Motor neuron (in vitro differentiated cells): ENCODE measurements around the gene GPI. TPM values are rescaled to one million over a fixed set of nuclear protein-coding genes. Genes with fewer than 3 reads are reported as not detected.
"Not testable (repeated sequence)": the region's sequence is repeated elsewhere in the genome, so short reads cannot be mapped to it uniquely, and the experiment has no call there.

Source experiments
- ATAC-seq, 8 experiments: fragments of 200-7000 bp; cut with Tn5 transposase; replicated peaks in 6 of 8; 2 replicates each; pipeline ENCODE4 v1.8.0; 2021; ENCODE audit warnings: mild to moderate bottlenecking in 8 of 8, moderate library complexity in 8 of 8
- H3K27ac ChIP-seq, 2 donors: fragments of 250-450 bp; sonication (Bioruptor Pico); 2 replicates each; pipeline ENCODE4 v1.9.0; 2021; ENCODE audit warnings: antibody characterized with exemption in 2 of 2, mild to moderate bottlenecking in 2 of 2, moderate library complexity in 1 of 2
- H3K4me1 ChIP-seq, 2 donors: fragments of 250-450 bp; sonication (Bioruptor Pico); replicated peaks in 1 of 2; 2 replicates each; pipeline ENCODE4 v1.6.1; 2021; ENCODE audit warnings: antibody characterized with exemption in 2 of 2, mild to moderate bottlenecking in 2 of 2, moderate library complexity in 1 of 2
- H3K4me3 ChIP-seq, 5 donors: fragments of 250-450 bp; sonication (Bioruptor Pico); 2 replicates each; pipeline ENCODE4 v1.9.0; 2021; ENCODE audit warnings: antibody characterized with exemption in 5 of 5, mild to moderate bottlenecking in 5 of 5, moderate library complexity in 4 of 5
- WGBS, 10 experiments: fragments of 450-650 bp; shearing (Covaris generic); methylation state at CpG; one replicate each; pipeline ENCODE4 v1.0.0; 2022; 5-methylcytosine and 5-hydroxymethylcytosine counted together
- in situ Hi-C, 9 experiments: fragments of 400-800 bp; cut with MboI; loops; one replicate each; pipeline ENCODE4 v1.15.0; 2021; ENCODE audit warnings: low sequenced_read_pairs in 9 of 9, low pct_unique_long_range_greater_than_20kb in 2 of 9; ENCODE audit not compliant: unreplicated experiment in 9 of 9
- total RNA-seq, 8 experiments: library from RNA; unstranded; fragments of 300-600 nt; gene quantifications; 2 replicates each; pipeline versions ENCODE4 v1.2.3 to v1.2.4, GENCODE V29; 2022

Gene GPI
- total RNA-seq, 8 experiments from 2014 or later: 124 to 391 (median 200) TPM

DNA sequence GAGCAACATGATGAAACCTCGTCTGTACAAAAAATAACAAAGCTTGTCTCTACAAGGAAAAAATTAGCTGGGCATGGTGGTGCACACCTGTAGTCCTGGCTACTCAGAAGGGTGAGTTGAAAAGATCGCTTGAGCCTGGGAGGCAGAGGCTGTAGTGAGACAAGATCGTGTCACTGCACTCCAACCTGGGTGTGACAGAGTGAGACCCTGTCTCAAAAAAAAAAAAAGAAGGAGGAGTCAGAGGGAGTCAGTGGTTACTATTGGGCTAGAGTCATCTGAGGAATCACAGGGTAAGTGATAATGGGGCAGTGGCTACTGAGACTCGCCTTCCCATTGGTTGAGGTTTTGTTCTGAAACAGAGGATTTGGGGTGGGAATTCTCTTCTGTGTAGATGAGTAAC, 1.9 kb upstream of the GPI start:
- Histone ChIP-seq H3K27ac (no peak overlapping the region), H3K4me1 (peaks cover 20 to 27% of the 10 kb centered on the region in 2 donors), H3K4me3 (no peak overlapping the region)
- in situ Hi-C loops: no loop called here
- no peak for ATAC-seq
- WGBS, 10 experiments: 24 to 100% (median 63%) methylated on average over 1 to 4 of the region's 4 CpGs; no CpG with 5 or more reads in 3 of the 10 experiments

DNA sequence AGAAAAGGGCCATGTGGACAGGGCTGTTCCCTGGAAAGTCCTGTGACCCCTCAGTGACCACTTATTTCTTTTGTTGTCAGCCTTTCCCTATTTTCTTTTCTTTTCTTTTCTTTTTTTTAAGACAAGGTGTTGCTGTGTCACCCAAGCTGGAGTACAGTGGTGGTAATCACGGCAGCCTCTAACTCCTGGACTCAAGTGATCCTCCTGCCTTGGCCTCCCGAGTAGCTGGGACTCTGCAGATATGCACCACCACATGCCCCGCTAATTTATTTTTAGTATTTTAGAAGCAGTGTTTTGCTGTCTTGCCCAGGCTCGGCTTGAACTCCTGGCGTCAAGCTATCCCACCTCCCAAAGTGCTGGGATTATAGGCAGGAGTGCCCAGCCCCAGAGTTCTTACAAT, 1.1 kb upstream of the GPI start:
- Histone ChIP-seq H3K4me1 (peaks cover 17 to 20% of the 10 kb centered on the region in 2 donors), H3K4me3 (no peak overlapping the region), H3K27ac (no peak overlapping the region)
- WGBS, 10 experiments: 78 to 100% (median 85%) methylated on average over 1 to 4 of the region's 5 CpGs
- no peak for ATAC-seq
- in situ Hi-C loops: no loop called here

DNA sequence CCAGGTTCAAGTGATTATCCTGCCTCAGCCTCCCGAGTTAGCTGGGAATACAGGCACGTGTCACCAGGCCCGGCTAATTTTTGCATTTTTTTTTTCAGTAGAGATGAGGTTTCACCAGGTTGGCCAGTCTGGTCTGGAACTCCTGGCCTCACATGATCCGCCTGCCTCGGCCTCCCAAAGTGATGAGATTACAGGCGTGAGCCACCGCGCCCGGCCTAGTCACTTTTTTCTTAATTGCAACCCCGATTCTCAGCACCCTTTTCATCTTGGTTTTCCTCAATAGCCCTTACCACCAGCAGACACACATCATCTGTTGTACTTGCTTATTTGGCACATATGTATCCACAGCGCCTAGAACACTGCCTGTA, 550 bp upstream of the GPI start:
- in situ Hi-C loops: no loop called here
- H3K27ac ChIP-seq: peak overlapping the region; percentile 53 to 74
- no peak for ATAC-seq
- H3K4me1 ChIP-seq: peaks cover 16 to 20% of the 10 kb centered on the region in 2 donors
- peak overlapping the region; percentile 54 to 93 (median 61) for H3K4me3 ChIP-seq
- WGBS, 10 experiments: 20 to 100% (median 86%) methylated on average over 1 to 8 of the region's 11 CpGs; no CpG with 5 or more reads in 3 of the 10 experiments

DNA sequence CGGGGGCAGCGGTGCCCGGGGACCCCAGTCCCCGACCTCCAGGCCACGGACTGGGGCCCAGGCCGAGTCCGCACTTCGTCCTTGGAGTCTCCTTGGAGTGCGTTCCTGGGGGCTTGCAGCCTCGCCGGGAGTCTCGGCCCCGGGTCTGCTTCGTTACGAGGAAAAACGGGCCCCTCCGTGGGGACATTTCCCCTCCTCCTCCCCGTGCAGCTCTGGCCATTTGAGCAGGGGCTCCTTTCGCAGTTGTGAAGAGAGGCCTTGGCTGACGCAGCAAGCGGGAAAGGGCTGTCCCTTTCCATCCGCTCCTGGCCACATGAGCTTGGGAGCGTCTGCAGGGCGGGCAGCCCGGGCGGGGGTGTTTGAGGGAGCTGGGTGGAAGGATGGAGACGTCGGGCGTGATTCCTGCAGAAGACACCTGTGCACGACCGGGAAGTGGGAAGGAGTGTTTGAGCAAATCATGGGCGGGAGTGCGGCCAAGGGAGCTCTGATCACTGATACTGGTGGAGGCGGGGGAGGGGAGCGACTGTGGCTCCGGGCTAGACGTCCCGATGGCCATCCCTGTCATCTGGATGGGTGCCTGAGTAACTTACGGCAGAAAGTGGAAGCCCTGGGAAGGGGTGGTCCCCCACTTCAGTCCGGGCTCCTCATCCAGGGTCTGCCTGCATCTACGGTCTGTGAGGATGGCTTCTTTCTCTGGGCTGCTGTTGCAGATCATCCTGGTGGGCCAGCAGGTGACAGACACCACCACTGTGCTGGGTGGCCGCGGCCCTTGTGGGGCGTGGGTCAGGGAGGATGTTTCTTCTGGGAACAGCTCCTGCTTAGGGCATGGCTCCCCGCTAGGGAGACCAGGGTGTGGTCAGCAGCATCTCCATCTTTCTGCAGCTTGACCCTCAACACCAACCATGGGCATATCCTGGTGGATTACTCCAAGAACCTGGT, 736 bp downstream of the GPI start:
- 0% methylated on average over 2 to 5 of the region's 45 CpGs; no CpG with 5 or more reads in 6 of the 10 experiments for WGBS, 10 experiments
- in situ Hi-C loops: no loop called here
- peak overlapping the region; percentile 53 to 74 for H3K27ac ChIP-seq
- H3K4me1 ChIP-seq: peaks cover 14% of the 10 kb centered on the region in 2 donors
- peak overlapping the region; percentile 54 to 93 (median 61) for H3K4me3 ChIP-seq
- peak; percentile 50 to 71 (median 60) for ATAC-seq

DNA sequence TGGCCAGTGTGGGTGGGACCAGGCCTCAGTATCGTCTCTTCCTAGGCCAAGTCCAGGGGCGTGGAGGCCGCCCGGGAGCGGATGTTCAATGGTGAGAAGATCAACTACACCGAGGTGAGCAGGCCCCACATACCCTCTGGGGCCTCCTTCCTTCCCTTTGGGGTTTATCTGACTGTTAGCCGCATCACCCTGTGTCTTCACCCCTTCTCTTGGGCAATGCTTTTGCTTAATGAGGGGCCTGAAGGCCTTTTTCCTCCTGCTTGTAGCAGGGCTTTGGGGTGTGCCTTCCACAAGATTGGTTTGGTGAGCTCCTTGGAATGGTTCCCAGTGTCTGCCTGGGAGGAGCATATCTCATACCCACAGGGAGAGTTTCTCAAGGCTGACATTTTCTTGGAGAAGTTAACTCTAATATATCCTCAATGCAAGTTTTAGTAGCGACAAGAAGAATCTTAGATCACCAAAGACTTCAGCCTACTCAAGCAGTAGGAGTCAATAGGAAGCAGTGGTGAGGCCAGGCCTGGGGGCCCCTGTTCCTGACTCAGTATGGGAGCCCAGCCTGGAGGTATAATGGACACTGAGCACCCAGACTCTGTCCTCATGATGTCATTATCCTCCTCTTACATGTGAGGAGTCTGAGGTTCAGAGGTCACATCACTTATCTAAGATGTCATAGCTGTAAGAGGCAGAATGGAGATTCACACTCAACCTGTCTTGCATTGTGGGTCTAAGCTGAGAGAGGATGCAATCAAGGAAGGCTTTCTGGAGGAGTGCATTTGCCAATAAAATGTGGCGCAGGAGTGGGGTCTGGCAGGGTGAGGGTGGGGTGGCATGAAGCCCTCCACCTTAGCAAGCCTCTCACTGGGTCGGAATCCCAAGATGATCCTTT, 2.0 kb downstream of the GPI start:
- ATAC-seq: peak in 2 of 8 experiments; percentile 7 to 8
- WGBS, 10 experiments: 60 to 100% (median 100%) methylated on average over 1 to 4 of the region's 10 CpGs; no CpG with 5 or more reads in 5 of the 10 experiments
- in situ Hi-C loops: no loop called here
- Histone ChIP-seq H3K27ac (no peak overlapping the region), H3K4me1 (peaks cover 14% of the 10 kb centered on the region in 2 donors), H3K4me3 (peak overlapping the region in 3 of 5 donors; percentile 54 to 67 (median 60))

DNA sequence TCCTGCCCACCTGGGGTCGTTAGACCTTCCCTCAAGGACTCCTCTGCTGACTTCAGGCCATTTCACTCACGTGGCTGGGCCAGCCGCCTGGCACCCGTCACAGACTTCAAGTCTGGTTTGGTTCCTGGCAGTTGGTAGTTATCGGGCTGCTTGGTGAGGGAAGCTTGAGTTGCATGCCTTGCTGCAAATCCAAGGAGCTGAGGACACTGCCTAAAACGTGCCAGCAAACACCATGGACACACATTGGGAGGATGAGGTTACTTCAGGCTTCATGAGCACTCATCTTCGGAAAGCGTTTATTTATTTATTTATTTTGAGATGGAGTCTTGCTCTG, 2.6 kb downstream of the GPI start:
- peaks cover 14% of the 10 kb centered on the region in 2 donors for H3K4me1 ChIP-seq
- 60 to 100% (median 98%) methylated on average over 1 to 6 of the region's 8 CpGs; no CpG with 5 or more reads in 5 of the 10 experiments for WGBS, 10 experiments
- H3K4me3 ChIP-seq: peak overlapping the region in 1 of 5 donors; percentile 60
- no peak for ATAC-seq
- H3K27ac ChIP-seq: no peak overlapping the region
- in situ Hi-C loops: no loop called here

DNA sequence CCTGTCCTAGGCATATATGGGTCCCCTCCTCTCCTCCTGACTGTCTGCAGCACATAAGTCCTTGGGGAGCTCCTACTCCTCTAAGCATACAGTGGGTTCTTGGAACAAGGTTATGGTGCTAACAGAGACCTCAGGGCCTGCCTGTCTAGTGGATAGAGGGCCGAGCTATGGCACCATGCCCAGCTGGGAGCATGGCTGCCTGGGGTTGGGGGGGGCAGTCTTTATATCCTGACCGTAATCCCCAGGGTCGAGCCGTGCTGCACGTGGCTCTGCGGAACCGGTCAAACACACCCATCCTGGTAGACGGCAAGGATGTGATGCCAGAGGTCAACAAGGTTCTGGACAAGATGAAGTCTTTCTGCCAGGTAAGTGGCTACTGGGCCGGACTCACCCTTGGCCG, 3.3 kb downstream of the GPI start:
- peaks cover 14% of the 10 kb centered on the region in 2 donors for H3K4me1 ChIP-seq
- H3K4me3 ChIP-seq: no peak overlapping the region
- no peak overlapping the region for H3K27ac ChIP-seq
- in situ Hi-C loops: no loop called here
- 60 to 100% (median 92%) methylated on average over 1 to 6 of the region's 10 CpGs; no CpG with 5 or more reads in 3 of the 10 experiments for WGBS, 10 experiments
- ATAC-seq: no peak

DNA sequence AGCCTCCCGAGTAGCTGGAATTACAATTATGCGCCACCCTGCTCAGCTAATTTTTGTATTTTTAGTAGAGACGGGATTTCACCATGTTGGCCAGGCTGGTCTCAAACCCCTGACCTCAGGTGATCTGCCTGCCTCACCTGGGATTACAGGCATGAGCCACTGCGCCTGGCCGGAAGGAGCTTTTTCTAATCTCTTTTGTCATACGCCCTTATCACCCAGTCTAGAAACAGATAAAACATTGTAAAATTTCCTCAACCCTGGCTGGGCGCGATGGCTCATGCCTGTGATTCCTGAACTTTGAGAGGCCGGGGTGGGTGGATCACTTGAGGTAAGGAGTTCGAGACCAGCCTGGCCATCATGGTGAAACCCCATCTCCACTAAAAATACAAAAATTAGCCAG, 4.2 kb downstream of the GPI start:
- H3K4me3 ChIP-seq, H3K27ac ChIP-seq, ATAC-seq, in situ Hi-C loops: not testable (repeated sequence)
- peaks cover 14% of the 10 kb centered on the region in 2 donors for H3K4me1 ChIP-seq
- WGBS, 10 experiments: 83 to 100% (median 97%) methylated on average over 1 to 9 of the region's 10 CpGs; no CpG with 5 or more reads in 3 of the 10 experiments

DNA sequence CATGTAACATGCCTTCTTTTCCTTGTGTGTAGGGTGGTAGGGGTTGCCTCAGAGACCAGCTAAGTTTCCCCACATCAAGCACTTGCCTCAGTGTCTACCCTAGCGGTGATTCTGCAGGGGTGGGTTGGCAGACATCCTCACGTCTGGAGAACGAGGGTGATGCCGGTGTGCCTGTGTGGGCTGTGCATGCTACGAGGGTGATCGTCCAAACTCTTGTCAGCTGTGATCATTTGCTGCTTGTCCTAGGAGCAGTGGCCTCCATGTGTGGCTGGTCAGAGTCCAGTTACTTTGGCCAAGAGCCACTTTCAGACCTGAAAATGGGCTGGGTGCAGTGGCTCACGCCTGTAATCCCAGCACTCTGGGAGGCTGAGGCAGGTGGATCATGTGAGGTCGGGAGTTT, 5.1 kb downstream of the GPI start:
- ATAC-seq: no peak
- Histone ChIP-seq H3K4me1 (peaks cover 14% of the 10 kb centered on the region in 2 donors), H3K4me3 (no peak overlapping the region), H3K27ac (no peak overlapping the region)
- 66 to 100% (median 91%) methylated on average over 1 to 6 of the region's 8 CpGs; no CpG with 5 or more reads in 4 of the 10 experiments for WGBS, 10 experiments
- in situ Hi-C loops: no loop called here

DNA sequence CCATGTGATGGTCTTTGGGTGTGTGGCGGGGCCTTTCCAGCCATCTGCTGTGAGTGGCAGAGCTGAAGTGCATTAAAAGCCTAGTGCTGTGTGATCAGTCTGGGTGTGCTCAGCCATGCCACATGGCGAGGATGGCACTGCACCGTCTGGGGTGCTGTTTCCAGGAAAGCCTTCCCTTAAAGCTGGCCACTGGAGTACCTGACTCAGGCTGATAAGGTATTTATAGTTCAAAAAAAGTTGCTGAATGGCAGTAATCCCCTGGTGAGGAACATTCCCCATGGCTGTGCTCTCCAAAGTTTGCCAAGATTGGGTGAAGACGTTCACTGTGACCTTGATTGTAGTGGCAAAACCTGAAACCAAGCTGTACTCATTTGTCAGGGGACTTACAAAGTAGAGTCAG, 6.0 kb downstream of the GPI start:
- H3K4me3 ChIP-seq: no peak overlapping the region
- no peak for ATAC-seq
- 71 to 100% (median 100%) methylated on average over 1 of the region's 4 CpGs; no CpG with 5 or more reads in 7 of the 10 experiments for WGBS, 10 experiments
- peaks cover 12 to 14% of the 10 kb centered on the region in 2 donors for H3K4me1 ChIP-seq
- no peak overlapping the region for H3K27ac ChIP-seq
- in situ Hi-C loops: no loop called here

DNA sequence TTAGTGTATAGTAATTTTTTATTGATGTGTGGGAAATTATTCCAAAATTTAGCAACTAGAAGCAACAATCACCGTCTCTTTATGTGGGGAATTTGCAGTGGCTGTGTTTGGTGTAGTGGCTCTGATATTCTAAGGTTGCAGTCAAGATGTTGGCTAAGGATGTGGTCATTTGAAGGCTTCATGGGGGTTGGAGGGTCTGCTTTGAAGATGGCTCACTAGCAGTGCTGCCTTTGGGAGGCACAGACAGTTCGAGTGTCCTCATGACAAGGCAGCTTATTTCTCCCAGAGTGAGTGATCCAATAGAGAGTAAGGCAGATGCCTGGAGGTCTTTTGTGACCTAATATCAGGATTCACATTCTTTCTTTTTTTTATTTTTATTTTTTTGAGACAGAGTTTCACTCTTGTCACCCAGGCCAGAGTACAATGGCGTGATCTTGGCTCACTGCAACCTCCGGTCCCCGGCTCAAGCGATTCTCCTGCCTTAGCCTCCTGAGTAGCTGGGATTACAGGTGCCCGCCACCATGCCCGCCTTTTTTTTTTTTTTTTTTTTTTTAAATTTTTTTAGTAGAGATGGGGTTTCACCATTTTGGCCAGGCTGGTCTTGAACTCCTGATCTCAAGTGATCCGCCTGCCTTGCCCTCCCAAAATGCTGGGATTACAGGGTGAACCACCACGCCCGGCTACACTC, 8.7 kb downstream of the GPI start:
- no peak overlapping the region for H3K27ac ChIP-seq
- H3K4me1 ChIP-seq: no peaks in the 10 kb centered on the region
- in situ Hi-C loops: no loop called here
- H3K4me3 ChIP-seq: no peak overlapping the region
- WGBS, 10 experiments: 77 to 100% (median 98%) methylated on average over 5 to 10 of the region's 11 CpGs
- ATAC-seq: no peak

DNA sequence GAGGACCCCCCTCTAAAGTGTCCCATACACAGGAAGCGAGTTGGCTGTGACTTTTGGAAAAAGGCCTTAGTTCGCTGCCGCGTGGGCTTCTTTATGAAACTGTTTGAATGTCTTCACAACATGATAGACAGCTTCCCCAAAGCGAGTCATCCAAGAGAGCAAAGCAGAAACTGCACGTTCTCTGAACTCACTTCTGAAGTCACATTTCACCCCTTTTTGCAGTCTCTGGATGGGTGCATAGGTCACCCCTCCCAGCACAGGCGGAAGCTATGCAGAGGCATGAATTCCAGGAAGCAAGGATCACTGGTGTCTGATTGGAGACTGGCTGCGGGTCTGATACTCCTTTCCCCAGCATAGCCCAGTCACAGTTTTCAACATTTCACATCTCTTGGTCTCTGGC, 10.6 kb downstream of the GPI start:
- Histone ChIP-seq H3K4me3 (no peak overlapping the region), H3K4me1 (no peaks in the 10 kb centered on the region), H3K27ac (no peak overlapping the region)
- ATAC-seq: no peak
- WGBS, 10 experiments: 74 to 98% (median 95%) methylated on average over 3 to 8 of the region's 8 CpGs; no CpG with 5 or more reads in 2 of the 10 experiments
- in situ Hi-C loops: no loop called here
